HG03469 (cell line): Measurements from ENCODE around the gene KCND2.
"Not testable (repeated sequence)": the region's sequence is repeated elsewhere in the genome, so short reads cannot be mapped to it uniquely, and the experiment has no call there.

Source experiments
- ATAC-seq: cut with Tn5 transposase; IDR thresholded peaks from one replicate; pipeline ENCODE4 v1.9.1; 2021; ENCODE audit warnings: mild to moderate bottlenecking, moderate library complexity, moderate number of reproducible peaks; ENCODE audit not compliant: unreplicated experiment

The KCND2 gene

GRCh38 chr7:120272701-120273475, at the start of gene KCND2:
Gene KCND2 (plus strand): TSS chr7:120273175.
- ATAC-seq: no peak

GRCh38 chr7:120226188-120226587, 46.8 kb upstream of the KCND2 start:
- no peak for ATAC-seq

- no peak for ATAC-seq
Observed at GRCh38 chr7:120227255-120227654, 45.7 kb upstream of the KCND2 start.

DNA sequence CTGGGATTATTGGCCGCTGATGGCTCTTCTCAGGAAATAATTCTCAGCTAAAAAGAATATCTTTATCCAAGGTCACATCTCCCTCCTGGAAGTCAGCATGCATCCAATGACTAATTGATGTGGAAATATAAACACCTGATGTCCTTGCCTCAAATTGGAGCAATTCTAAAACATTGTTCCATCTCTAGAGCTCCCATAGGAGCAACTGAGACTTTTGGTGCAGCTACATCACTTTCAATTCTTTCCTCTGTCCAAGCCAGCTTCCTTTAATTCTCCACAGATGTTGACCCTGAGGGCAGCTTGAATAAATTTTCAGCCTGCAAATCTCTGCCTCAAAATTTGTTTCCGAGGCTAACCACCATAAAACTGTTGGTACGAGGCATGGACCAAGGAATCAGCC, 43.9 kb upstream of the KCND2 start:
- ATAC-seq: no peak

DNA sequence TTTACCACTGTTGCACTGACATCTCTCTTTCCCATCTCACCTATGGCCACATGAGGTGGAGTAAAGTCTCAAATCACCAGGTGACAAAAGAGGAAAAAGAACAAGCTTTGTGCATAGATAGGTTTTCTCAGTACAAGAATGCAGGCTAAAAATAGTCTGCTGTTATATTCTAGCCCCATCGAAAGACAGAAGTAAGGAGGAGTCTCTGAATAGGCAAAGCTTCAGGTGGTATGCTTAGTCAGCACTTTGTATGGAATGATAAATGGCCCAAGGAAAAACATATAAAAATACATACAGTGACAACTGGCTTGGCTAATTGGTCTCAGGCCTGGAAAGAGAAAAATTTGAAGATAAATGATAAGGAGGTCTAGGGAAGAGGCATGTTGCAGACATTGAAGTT, 39.6 kb upstream of the KCND2 start:
- ATAC-seq: no peak

DNA sequence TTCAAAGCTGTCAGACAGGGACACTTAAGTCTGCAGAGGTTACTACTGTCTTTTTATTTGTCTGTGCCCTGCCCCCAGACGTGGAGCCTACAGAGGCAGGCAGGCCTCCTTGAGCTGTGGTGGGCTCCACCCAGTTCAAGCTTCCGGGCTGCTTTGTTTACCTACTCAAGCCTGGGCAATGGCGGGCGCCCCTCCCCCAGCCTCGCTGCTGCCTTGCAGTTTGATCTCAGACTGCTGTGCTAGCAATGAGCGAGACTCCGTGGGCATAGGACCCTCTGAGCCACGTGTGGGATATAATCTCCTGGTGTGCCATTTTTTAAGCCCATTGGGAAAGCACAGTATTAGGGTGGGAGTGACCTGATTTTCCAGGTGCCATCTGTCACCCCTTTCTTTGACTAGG, 32.6 kb upstream of the KCND2 start:
- not testable (repeated sequence) for ATAC-seq

- ATAC-seq: no peak
Observed at GRCh38 chr7:120241973-120242372, 31.0 kb upstream of the KCND2 start.

GRCh38 chr7:120254845-120255244, 18.1 kb upstream of the KCND2 start:
- ATAC-seq: no peak

DNA sequence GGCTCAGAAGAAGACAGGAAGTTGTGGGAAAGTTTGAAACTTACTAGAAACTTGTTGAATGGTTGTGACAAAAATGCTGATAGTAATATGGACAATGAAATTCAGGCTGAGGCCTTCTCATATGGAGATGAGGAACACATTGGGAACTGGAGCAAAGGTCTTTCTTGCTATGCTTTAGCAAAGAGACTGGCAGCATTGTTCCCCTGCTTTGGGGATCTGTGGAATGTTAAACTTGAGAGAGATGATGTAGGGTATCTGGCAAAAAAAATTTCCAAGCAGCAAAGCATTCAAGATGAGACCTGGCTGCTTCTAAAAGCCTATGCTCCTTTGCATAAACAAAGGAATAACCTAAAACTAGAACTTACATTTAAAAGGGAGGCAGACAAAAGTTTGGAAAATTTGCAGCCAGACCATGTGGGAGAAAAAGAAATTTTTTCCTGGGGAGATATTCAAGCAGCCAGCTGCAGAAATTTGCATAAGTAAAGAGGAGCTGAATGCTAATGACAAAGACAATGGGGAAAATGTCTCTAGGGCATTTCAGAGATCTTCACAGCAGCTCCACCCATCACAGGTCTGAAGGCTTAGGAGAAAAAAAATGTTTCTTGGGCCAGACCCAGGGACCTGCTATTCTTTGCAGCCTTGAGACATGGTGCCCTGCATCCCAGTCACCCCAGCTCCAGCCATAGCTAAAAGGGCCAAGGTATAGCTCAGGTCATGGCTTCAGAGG, 16.5 kb upstream of the KCND2 start:
- ATAC-seq: no peak

DNA sequence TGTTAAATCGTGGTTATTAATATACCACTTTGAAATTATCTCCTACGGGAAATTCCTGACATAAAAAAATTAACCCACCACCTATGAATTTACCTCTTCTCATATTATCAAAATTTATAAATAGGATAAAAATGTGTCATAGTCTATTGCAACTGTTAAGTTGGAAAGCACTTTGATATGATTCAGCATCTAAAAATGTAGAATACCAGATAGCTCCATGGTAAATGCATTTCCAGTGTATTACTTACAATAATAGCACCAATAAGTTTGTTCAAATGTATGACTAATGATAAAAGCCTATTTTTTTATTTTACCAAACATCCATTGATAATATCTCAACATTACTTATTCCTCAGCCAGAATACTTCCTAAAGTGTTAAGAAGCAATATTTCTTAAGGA, 13.6 kb upstream of the KCND2 start:
- no peak for ATAC-seq

GRCh38 chr7:120260111-120260510, 12.9 kb upstream of the KCND2 start:
- ATAC-seq: no peak

- peak; percentile 58 for ATAC-seq
Observed at GRCh38 chr7:120272261-120272660, 714 bp upstream of the KCND2 start.

GRCh38 chr7:120273476-120273975, 551 bp downstream of the KCND2 start:
- ATAC-seq: peak; percentile 37

DNA sequence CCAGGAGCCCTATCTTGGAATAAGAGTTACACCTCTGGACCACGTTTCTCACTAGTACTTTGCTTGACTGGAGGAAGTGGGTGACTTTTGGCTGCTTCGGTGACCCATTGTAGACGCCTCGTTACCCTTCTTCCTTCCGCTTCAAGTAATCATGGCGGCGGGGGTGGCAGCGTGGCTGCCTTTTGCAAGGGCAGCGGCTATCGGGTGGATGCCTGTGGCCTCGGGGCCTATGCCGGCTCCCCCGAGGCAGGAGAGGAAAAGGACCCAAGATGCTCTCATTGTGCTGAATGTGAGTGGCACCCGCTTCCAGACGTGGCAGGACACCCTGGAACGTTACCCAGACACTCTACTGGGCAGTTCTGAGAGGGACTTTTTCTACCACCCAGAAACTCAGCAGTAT, 1.5 kb downstream of the KCND2 start:
- ATAC-seq: no peak

GRCh38 chr7:120274899-120275298, 1.9 kb downstream of the KCND2 start:
- no peak for ATAC-seq

- ATAC-seq: no peak
Observed at GRCh38 chr7:120276720-120277119, 3.7 kb downstream of the KCND2 start.

- no peak for ATAC-seq
Observed at GRCh38 chr7:120278773-120279172, 5.8 kb downstream of the KCND2 start.

- no peak for ATAC-seq
Observed at GRCh38 chr7:120280743-120281142, 7.8 kb downstream of the KCND2 start.

- no peak for ATAC-seq
Observed at GRCh38 chr7:120293027-120293426, 20.1 kb downstream of the KCND2 start.

DNA sequence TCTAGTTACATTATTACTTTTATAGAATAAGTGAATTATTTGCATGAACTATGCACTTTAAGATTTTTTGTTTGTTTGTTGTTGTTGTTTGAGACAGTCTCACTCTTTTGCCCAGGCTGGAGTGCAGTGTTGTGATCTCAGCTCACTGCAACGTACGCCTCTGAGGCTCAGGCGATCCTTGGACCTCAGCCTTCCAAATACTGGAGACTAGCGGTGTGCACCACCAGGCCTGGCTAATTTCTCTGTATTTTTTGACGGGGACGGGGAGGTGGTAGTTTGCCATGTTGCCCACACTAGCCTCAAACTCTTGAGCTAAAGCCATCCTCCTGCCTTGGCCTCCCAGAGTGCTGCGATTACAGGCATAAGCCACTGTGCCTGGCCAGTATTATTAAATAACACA, 29.2 kb downstream of the KCND2 start:
- ATAC-seq: no peak

- no peak for ATAC-seq
Observed at GRCh38 chr7:120303105-120303504, 30.1 kb downstream of the KCND2 start.

GRCh38 chr7:120304674-120305073, 31.7 kb downstream of the KCND2 start:
- no peak for ATAC-seq
